OCI-LY3 (cell line): ENCODE measurements around the gene WDR38.

Experiments used
- EZH2phosphoT487 ChIP-seq: fragments of 200-600 bp; shearing (Covaris generic); IDR thresholded peaks from 2 replicates; pipeline ENCODE4 v1.6.1; 2018; ENCODE audit warnings: antibody characterized with exemption, mixed run types, low read depth
- TF ChIP-seq, protein P1 (sequence below): fragments of 200-600, 300-600 bp; sonication (generic); IDR thresholded peaks from 2 replicates; pipeline ENCODE4 v1.5.1; 2014; ENCODE audit warnings: antibody characterized with exemption, low read length, low read depth

DNA sequence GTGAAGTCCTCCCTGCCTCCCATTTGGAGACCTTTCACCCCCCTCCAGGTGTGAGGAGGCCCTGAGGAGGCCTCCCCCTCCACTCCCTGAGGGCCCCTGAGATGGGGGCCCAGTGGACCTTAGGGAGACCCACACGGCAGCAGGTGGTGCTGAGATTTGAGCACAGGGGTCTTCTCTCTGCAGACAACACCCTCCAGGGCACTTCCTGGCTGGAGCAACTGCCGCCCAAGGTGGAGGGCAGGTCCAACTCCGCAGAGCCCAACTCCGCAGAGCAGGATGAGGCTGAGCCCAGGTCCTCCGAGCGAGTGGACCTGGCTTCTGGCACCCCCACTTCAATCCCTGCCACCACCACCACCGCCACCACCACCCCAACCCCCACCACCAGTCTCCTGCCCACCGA, 49.3 kb upstream of the WDR38 start:
- TF ChIP-seq, protein P1, sequence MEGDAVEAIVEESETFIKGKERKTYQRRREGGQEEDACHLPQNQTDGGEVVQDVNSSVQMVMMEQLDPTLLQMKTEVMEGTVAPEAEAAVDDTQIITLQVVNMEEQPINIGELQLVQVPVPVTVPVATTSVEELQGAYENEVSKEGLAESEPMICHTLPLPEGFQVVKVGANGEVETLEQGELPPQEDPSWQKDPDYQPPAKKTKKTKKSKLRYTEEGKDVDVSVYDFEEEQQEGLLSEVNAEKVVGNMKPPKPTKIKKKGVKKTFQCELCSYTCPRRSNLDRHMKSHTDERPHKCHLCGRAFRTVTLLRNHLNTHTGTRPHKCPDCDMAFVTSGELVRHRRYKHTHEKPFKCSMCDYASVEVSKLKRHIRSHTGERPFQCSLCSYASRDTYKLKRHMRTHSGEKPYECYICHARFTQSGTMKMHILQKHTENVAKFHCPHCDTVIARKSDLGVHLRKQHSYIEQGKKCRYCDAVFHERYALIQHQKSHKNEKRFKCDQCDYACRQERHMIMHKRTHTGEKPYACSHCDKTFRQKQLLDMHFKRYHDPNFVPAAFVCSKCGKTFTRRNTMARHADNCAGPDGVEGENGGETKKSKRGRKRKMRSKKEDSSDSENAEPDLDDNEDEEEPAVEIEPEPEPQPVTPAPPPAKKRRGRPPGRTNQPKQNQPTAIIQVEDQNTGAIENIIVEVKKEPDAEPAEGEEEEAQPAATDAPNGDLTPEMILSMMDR, result no peak
- no peak for TF ChIP-seq EZH2phosphoT487
